Stimulated activated naive CD8-positive, alpha-beta T cell treated with anti-CD3 and anti-CD28 coated beads, Interleukin-15, amount 100 ng/mL, for 72 hours (primary cell): ENCODE results near the gene KLHDC3.

Experiments used
- ATAC-seq: fragments of 150-1000 bp; cut with Tn5 transposase; 2 replicates; pipeline ENCODE4 v1.10.0; 2021; ENCODE audit warnings: mild to moderate bottlenecking, moderate library complexity
- DNase-seq, 2 donors: peaks; one replicate each; pipeline ENCODE4 v3.0.0; 2021 to 2022
- H3K27ac Mint-ChIP-seq, 2 donors: one replicate each; pipeline ENCODE4 v1.8.0; 2022; ENCODE audit warnings: mild to moderate bottlenecking in 2 of 2, mixed read lengths in 2 of 2, moderate library complexity in 2 of 2
- H3K27me3 Mint-ChIP-seq: one replicate; pipeline ENCODE4 v1.8.0; 2022; ENCODE audit warnings: mixed read lengths
- H3K4me1 Mint-ChIP-seq: one replicate; pipeline ENCODE4 v1.8.0; 2022; ENCODE audit warnings: mild to moderate bottlenecking, mixed read lengths
- H3K4me3 Mint-ChIP-seq, 2 donors: one replicate each; pipeline ENCODE4 v1.8.0; 2022; ENCODE audit warnings: mild to moderate bottlenecking in 2 of 2, mixed read lengths in 2 of 2, moderate library complexity in 1 of 2
- H3K9me3 Mint-ChIP-seq, 2 donors: one replicate each; pipeline ENCODE4 v1.8.0; 2022; ENCODE audit warnings: mixed read lengths in 2 of 2

KLHDC3 gene, protein sequence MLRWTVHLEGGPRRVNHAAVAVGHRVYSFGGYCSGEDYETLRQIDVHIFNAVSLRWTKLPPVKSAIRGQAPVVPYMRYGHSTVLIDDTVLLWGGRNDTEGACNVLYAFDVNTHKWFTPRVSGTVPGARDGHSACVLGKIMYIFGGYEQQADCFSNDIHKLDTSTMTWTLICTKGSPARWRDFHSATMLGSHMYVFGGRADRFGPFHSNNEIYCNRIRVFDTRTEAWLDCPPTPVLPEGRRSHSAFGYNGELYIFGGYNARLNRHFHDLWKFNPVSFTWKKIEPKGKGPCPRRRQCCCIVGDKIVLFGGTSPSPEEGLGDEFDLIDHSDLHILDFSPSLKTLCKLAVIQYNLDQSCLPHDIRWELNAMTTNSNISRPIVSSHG

DNA sequence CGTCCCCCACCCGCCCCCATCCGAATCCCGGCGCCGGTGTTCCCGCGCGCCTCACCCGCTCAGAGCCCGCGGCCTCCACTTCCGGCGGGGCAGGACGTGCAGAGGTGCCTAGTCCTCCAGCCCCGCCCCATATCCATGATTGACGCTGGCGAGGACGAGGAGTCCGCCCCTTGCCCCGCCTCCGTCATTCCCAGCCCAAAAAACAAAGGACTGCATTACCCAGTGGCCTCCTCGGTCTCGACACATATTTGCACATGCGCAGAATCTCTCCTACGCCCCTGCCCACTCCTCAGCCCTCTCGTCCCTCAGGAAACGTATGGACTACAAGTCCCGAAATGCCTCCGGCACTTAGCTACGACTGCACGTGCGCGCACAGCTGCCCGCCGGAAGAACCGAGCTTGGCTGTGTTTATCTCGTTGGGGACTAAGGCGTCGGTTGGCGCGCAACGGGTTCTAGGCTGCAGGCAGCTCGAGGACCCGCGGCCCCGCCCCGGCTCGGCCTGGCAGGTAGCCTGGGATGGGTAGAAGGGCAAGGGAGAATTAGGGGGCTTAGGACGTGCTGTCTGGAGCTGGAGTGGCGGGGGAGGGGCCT is at the start of gene KLHDC3, which contains the start of gene MEA1:
Gene KLHDC3, plus strand, starts transcription at position 407 of the 591 bp plus-strand sequence. CDS start 2,944 bp downstream, outside the sequence.
Gene MEA1, minus strand, starts transcription at position 104 of the 591 bp plus-strand sequence. CDS start 133 bp downstream, outside the sequence.
- Mint-ChIP-seq H3K27me3 (no peaks in the 10 kb centered on the region), H3K4me3 (peak within 1 kb of the TSS; percentile 93 to 97), H3K9me3 (no peaks in the 10 kb centered on the region), H3K27ac (peak within 1 kb of the TSS; percentile 95 to 97), H3K4me1 (peaks cover 77% of the 10 kb centered on the region)
- DNase-seq (peak; percentile 97 to 100), ATAC-seq (peak; percentile 94)

DNA sequence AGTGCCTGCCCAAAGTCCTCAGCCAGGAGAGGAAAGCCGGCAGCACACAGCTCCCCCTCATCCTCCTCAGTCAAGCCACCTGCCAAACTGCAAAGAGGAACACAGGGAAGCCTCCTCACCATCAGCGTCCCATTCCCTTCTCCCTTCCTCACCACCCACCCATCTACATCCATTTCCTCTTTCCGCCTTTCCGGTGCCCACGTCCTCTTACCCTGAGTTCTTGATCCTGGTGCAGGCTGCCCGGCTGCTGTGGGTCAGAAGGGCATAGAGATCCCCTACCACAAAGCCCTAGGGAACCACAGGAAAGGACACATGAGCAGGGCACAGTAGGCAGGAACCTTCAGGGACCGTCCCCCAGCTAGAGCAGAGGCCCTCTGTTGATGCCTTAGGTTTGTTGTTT is 47.5 kb upstream of the KLHDC3 start:
- Mint-ChIP-seq H3K27me3 (no peaks in the 10 kb centered on the region), H3K9me3 (no peaks in the 10 kb centered on the region), H3K4me3 (no peak overlapping the region), H3K27ac (no peak overlapping the region), H3K4me1 (peaks cover 21% of the 10 kb centered on the region)
- no peak for ATAC-seq
- no peak for DNase-seq

DNA sequence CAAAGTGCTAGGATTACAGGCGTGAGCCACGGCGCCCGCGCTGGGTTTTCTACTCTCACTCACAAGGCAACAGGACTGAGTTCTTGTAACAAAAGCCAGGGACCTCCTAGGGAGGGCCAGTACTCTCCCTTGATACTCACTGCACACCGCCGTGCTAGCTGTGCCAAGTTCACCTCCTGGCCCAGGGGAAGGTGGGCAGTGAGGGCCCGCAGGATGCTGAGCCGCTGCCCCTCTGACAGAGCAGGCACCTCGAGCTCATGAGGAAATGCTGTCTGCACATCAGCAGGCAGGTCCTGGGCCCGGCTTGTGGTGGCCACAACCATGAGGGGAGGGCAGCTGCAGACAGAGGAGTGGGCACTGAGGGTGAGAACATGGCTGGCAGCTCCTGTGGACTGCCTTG is 46.8 kb upstream of the KLHDC3 start:
- Mint-ChIP-seq H3K9me3 (no peaks in the 10 kb centered on the region), H3K4me3 (no peak overlapping the region), H3K4me1 (peaks cover 27% of the 10 kb centered on the region), H3K27ac (no peak overlapping the region), H3K27me3 (no peaks in the 10 kb centered on the region)
- DNase-seq (no peak), ATAC-seq (no peak)

DNA sequence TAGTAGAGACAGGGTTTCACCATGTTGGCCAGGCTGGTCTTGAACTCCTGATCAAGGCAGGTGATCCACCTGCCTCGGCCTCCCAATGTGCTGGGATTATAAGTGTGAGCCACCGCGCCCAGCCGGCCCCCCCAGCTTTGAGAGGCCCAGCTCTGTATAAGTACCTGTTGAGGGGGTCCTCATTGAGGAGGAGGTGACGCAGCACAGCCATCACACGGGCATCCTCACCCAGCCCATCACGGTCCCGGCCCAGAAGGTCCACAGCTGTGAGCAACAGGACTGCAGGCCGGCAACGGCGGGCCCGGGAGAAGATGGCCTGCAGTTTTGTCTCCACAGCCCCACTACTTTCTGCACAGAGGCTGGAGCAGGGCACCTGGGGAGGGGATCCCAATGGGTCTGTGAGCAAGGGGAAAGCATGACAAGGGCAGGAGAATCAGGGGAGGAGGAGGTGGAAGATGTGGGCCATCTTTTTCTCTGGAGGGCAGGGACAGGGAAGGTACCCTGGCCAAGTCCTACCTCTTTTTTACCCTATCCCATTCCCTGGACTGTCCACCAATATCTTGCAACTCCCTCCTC is 45.8 kb upstream of the KLHDC3 start:
- ATAC-seq: no peak
- Mint-ChIP-seq H3K27me3 (no peaks in the 10 kb centered on the region), H3K4me3 (no peak overlapping the region), H3K4me1 (peaks cover 28% of the 10 kb centered on the region), H3K9me3 (no peaks in the 10 kb centered on the region), H3K27ac (no peak overlapping the region)
- no peak for DNase-seq

DNA sequence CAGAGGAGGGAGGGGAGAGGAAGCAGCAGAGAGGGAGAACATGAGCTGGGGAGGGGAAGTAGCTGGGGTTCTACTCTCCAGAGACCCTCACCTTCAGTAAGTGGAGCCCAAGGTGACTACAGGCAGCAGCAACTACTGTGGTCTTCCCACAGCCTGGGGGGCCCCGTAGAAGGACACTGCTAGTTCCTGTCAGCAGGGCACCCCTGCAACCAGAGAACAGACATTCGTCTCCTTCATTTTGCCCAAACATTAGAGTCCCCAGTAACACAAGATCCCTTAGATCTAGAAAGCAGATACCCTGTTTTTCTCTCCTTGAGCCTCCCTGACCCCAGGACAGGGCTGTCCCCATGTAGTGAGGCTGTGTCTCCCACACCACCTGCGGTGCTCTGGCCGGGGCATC is 45.3 kb upstream of the KLHDC3 start:
- Mint-ChIP-seq H3K27ac (no peak overlapping the region), H3K4me3 (no peak overlapping the region), H3K4me1 (peaks cover 28% of the 10 kb centered on the region), H3K9me3 (no peaks in the 10 kb centered on the region), H3K27me3 (no peaks in the 10 kb centered on the region)
- ATAC-seq: no peak
- DNase-seq: no peak

DNA sequence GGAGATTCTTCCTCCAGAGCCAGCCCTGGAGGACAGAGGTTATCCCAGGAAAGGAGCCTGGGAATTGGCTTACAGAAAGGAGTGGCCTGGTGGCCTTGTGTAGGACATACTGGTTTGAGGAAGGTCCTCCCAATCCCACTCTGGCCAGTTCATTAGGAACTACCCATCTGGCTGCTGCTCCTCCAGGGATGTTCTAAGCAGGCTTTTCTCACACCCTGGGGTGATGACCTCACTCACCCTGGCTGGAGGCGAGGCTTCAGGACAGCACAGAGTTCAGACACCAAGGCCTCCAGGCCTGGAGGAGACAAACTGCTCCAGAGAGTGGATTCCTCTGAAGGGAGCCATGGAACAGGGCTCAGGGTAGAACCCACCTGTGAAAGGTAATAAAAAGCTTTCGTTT is 44.6 kb upstream of the KLHDC3 start:
- no peak overlapping the region for H3K4me3 Mint-ChIP-seq
- no peak for DNase-seq
- no peaks in the 10 kb centered on the region for H3K27me3 Mint-ChIP-seq
- no peak for ATAC-seq
- no peak overlapping the region for H3K27ac Mint-ChIP-seq
- no peaks in the 10 kb centered on the region for H3K9me3 Mint-ChIP-seq
- H3K4me1 Mint-ChIP-seq: peaks cover 28% of the 10 kb centered on the region

DNA sequence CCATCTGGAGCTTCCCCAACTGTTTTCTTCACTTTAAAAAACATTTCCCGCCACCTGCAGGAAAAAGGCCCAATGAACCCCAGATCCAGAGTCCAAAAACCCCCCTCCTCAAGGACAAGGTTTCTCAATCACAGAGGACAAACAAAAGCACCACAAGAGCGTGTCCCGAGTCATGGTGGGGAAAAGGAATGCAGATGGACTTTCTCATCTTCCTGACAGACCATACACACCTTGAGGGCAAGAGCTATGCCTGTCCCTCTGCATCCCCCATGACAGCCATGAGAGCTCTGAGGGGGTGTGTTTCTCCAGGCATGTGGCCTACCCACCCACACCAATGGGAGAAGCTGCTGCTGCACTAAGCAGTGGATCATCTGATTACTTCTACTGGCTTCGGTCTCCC is 44.1 kb upstream of the KLHDC3 start:
- DNase-seq: no peak
- Mint-ChIP-seq H3K27me3 (no peaks in the 10 kb centered on the region), H3K27ac (peak overlapping the region in 1 of 2 donors; percentile 54), H3K4me3 (no peak overlapping the region), H3K9me3 (no peaks in the 10 kb centered on the region), H3K4me1 (peaks cover 33% of the 10 kb centered on the region)
- ATAC-seq: no peak

DNA sequence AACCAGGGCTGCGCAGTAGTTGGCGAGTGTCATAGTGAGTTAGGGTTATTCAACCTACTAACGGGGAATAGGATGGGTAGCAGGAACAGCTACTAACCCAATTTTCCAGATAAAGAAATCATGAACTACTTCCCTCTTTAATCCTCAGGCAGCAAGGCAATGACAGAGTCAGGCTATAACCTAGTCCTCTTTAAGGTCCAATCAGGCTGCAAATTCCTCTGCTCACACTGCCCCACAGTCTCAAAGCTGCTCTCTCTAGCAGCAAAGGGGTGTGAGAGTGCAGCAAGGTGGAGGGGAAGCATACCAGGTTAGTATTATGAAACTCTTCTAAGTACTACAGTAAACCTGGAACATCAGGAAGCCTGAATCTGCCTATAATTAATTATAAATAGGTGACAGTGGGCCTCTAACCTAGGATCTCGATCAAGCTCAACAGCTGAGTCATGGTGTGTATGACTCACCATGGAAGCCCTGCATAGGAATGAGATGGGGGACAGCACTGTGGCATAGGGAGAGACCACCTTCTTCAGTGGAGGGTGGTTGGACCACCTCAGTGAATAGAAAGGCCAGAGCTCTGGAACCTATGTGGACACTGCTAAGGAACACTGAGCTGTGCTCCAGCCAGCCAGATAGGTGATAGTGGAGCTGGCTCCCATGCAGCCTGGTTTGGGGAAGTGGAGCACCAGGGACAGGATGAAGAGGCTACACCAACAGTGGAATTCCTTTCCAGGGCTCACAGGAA is 43.0 kb upstream of the KLHDC3 start:
- ATAC-seq: peak; percentile 40
- H3K27me3 Mint-ChIP-seq: no peaks in the 10 kb centered on the region
- peaks cover 43% of the 10 kb centered on the region for H3K4me1 Mint-ChIP-seq
- no peak for DNase-seq
- H3K4me3 Mint-ChIP-seq: peak overlapping the region in 1 of 2 donors; percentile 50
- no peaks in the 10 kb centered on the region for H3K9me3 Mint-ChIP-seq
- H3K27ac Mint-ChIP-seq: peak overlapping the region in 1 of 2 donors; percentile 12

DNA sequence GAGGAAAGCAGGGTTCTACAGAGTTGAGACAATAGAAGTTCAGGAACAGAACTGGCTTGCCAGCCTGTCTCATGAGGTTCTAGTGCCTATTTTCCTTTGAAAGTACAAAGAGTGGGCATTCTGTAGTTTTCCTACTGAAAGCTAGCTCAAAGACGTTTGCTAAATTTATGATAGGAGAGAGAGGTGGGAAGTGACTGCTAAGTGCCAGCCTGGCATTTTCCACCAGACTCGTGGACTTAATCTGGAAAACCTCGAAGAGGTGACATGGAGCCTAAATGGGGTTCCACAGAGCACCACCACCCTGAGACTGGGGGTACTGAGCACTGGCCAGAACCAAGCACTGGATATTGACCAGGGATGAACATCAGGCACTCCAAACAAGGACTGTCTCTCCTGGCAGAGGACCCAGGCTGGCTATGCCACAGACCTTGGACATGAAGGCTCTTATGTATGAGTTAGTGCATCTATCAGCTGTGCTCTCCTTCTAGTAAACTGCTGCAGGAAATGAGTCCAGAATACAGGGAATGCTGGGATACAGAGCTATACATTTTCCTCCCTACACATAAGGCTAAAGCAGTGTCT is 42.2 kb upstream of the KLHDC3 start:
- no peaks in the 10 kb centered on the region for H3K9me3 Mint-ChIP-seq
- peaks cover 46% of the 10 kb centered on the region for H3K4me1 Mint-ChIP-seq
- DNase-seq: no peak
- no peak for ATAC-seq
- no peak overlapping the region for H3K27ac Mint-ChIP-seq
- no peak overlapping the region for H3K4me3 Mint-ChIP-seq
- H3K27me3 Mint-ChIP-seq: no peaks in the 10 kb centered on the region

DNA sequence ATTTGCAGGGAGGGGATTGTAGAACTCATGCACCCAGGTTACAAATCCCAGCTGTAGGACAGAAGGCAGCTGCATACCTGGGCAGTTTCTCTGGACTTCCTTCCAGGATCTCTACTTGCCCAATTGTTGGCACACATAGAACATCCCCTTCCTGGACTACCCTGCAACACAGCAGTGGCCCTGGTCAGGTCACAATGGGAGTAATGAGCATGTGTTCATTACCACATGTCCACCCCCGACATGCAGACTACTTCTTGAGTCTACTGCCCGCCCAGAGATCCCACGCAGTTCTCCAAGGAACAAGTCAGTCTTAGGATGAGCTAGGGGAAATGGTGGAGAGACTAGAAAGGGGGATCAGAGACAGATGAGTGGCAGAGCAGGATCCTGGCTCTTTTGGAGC is 40.1 kb upstream of the KLHDC3 start:
- H3K27me3 Mint-ChIP-seq: no peaks in the 10 kb centered on the region
- ATAC-seq (no peak), DNase-seq (no peak)
- H3K27ac Mint-ChIP-seq: peak overlapping the region in 1 of 2 donors; percentile 34
- H3K9me3 Mint-ChIP-seq: no peaks in the 10 kb centered on the region
- H3K4me1 Mint-ChIP-seq: peaks cover 58% of the 10 kb centered on the region
- H3K4me3 Mint-ChIP-seq: no peak overlapping the region

DNA sequence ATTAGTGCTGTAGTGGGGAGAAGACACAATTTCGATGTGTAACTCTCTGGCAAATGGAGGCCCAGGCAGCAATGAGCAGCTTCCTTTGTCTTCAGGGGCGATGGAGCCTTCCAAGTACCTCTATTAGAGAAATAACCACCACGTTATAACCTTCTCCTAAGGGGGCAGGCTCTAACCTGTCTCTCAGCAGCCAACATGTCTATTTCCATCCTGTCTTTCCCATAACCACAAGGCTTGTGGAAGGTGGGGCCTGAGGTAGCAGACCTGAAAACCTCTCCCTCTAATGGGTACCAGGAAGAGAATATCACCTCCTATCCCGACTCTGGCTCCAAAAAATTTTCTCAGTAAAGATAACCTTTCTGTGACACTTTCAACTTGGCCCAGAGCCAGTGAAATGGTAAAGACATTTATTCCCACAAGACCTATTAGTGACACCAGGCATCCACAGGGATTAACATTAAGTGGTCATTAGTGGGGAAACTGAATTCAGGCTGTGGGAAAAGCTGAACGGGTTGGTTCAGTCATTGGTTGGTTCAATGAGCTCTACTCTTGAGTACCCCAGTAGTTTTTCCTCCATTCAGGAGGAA is 39.0 kb upstream of the KLHDC3 start:
- H3K27me3 Mint-ChIP-seq: no peaks in the 10 kb centered on the region
- H3K4me3 Mint-ChIP-seq: no peak overlapping the region
- ATAC-seq (no peak), DNase-seq (no peak)
- no peaks in the 10 kb centered on the region for H3K9me3 Mint-ChIP-seq
- no peak overlapping the region for H3K27ac Mint-ChIP-seq
- peaks cover 68% of the 10 kb centered on the region for H3K4me1 Mint-ChIP-seq

DNA sequence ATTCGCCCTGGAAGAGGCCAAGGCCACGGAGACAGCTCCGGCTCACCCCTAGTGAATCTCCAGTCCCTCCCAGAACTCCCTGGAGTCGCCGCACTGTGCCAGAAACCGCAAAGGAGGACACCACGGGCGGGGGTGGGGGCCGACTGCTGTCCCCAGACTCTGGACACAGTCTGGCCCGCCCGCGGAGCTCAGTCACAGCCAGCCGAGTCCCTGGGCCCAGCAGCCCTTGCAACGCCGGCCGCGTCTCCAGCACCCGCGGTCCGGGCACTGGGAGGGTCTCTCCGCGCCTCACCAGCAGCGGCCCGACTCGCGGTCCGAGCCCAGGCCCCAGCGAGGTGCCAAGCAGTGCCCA is 35.6 kb upstream of the KLHDC3 start:
- no peaks in the 10 kb centered on the region for H3K9me3 Mint-ChIP-seq
- H3K27ac Mint-ChIP-seq: peak overlapping the region; percentile 86 to 93
- H3K4me1 Mint-ChIP-seq: peaks cover 59% of the 10 kb centered on the region
- DNase-seq: peak in 1 of 2 donors; percentile 25
- peak overlapping the region; percentile 66 to 92 for H3K4me3 Mint-ChIP-seq
- H3K27me3 Mint-ChIP-seq: no peaks in the 10 kb centered on the region
- no peak for ATAC-seq

DNA sequence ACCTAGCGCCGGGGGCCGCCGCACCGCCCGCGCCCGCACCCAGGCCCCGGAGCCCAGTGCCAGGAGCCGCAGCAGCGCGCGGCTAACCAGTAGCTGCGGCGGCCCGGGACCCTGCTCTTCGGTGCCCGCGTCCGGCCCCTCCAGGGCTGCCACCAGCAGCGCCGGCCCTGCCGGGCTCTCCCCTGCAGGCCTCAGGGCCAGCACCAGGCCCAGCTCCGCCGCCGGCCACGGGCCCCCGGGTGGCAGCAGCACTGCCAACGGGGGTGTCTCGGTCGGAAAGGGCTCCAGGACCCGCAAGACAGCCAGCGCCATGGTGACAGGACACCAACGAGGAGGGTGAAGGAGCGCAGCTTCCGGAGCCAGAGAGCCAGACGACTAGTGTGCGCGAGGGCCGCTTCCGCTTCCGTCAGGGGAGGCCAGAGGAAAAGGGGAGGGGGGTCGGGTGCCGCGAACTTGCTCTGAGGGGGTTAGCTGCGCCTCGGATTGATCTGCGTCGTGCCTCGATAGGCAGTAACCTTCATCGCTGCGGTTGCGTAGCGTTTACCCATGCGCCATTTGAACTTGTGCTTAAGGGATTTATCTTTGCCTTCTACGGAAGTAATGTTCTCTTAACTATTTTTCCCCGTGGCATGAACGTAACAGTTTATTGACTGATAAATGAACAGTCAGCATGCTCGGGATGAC is 35.1 kb upstream of the KLHDC3 start, which contains the start of gene PEX6:
Gene PEX6, minus strand, starts transcription at position 343 of the 684 bp plus-strand sequence. Its CDS starts 31 bp downstream, at position 312.
- H3K27me3 Mint-ChIP-seq: no peaks in the 10 kb centered on the region
- H3K9me3 Mint-ChIP-seq: no peaks in the 10 kb centered on the region
- DNase-seq: peak; percentile 93
- peak within 1 kb of the TSS; percentile 93 to 96 for H3K4me3 Mint-ChIP-seq
- peaks cover 64% of the 10 kb centered on the region for H3K4me1 Mint-ChIP-seq
- H3K27ac Mint-ChIP-seq: peak within 1 kb of the TSS; percentile 94 to 97
- peak; percentile 97 for ATAC-seq

DNA sequence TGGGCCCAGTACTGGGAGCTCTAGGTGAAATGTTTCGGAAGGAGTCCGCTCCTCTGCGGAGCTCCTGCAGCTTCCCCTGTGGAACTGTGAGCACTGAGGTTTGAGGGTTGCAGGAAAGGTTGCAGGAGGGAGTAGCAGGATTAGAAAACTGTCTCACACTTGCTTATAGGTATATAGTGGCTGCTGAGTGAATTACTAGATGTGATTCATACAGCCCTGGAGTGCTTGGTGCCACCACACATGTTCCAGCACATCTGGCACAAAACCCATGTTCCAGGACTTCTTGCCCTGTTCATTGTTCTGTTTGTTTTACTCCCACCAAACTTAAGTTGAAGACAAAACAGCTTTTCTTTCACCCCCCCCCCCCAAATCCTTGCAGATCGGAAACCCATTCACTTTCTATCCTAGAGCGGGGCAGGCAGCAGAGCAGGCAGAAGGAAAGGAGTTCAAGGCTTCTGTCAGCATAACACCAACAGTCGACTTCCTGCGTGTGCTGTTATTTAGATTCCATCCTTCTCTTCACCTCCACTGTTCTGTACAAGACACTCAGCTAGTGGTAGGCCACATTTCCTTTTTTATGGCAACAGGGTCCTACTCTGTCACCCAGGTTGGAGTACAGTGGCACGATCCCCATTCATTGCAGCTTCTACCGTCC is 34.4 kb upstream of the KLHDC3 start:
- no peaks in the 10 kb centered on the region for H3K9me3 Mint-ChIP-seq
- H3K4me3 Mint-ChIP-seq: peak overlapping the region; percentile 93 to 96
- peak overlapping the region; percentile 94 to 97 for H3K27ac Mint-ChIP-seq
- peaks cover 63% of the 10 kb centered on the region for H3K4me1 Mint-ChIP-seq
- ATAC-seq: peak; percentile 23
- no peaks in the 10 kb centered on the region for H3K27me3 Mint-ChIP-seq
- DNase-seq: no peak
